Chondrocyte (in vitro differentiated cells): ENCODE results near the gene SNX25. TPM values are rescaled to one million over a fixed set of nuclear protein-coding genes. Genes with fewer than 3 reads are reported as not detected.
A peak's percentile ranks its signal among the peaks of the same experiment; 100 is the strongest.
"Not testable (repeated sequence)": the region's sequence is repeated elsewhere in the genome, so short reads cannot be mapped to it uniquely, and the experiment has no call there.

ENCODE experiments used
- DNase-seq: peaks from one replicate; pipeline ENCODE4 v3.0.0; 2021; ENCODE audit warnings: mixed read lengths, low spot score
- H3K27ac Mint-ChIP-seq: one replicate; pipeline ENCODE4 v1.8.0; 2021; ENCODE audit warnings: mild to moderate bottlenecking, moderate library complexity, mixed read lengths; ENCODE audit not compliant: unreplicated experiment
- H3K27me3 Mint-ChIP-seq: 2 replicates; pipeline ENCODE4 v1.8.0; 2021; ENCODE audit warnings: low read depth, mixed read lengths
- H3K36me3 Mint-ChIP-seq: 2 replicates; pipeline ENCODE4 v1.8.0; 2021; ENCODE audit warnings: low read depth, mixed read lengths
- H3K4me1 Mint-ChIP-seq: 2 replicates; pipeline ENCODE4 v1.8.0; 2021; ENCODE audit warnings: low read depth, mild to moderate bottlenecking, mixed read lengths
- H3K4me3 Mint-ChIP-seq: one replicate; pipeline ENCODE4 v1.8.0; 2021; ENCODE audit warnings: mild to moderate bottlenecking, moderate library complexity, mixed read lengths; ENCODE audit not compliant: unreplicated experiment
- H3K9me3 Mint-ChIP-seq: 2 replicates; pipeline ENCODE4 v1.8.0; 2021; ENCODE audit warnings: low read depth, mixed read lengths
- total RNA-seq: library from RNA; stranded (reverse); gene quantifications from 3 replicates; pipeline ENCODE4 v1.2.1, GENCODE V29; 2021
- TF ChIP-seq, protein P1 (sequence below): fragments of 200-600 bp; sonication (generic); IDR thresholded peaks from 2 replicates; pipeline ENCODE4 v1.5.0; 2021; ENCODE audit warnings: antibody characterized with exemption, mild to moderate bottlenecking, moderate library complexity

Gene SNX25
- total RNA-seq, 1 donor from 2014 or later = 53.6 TPM

DNA sequence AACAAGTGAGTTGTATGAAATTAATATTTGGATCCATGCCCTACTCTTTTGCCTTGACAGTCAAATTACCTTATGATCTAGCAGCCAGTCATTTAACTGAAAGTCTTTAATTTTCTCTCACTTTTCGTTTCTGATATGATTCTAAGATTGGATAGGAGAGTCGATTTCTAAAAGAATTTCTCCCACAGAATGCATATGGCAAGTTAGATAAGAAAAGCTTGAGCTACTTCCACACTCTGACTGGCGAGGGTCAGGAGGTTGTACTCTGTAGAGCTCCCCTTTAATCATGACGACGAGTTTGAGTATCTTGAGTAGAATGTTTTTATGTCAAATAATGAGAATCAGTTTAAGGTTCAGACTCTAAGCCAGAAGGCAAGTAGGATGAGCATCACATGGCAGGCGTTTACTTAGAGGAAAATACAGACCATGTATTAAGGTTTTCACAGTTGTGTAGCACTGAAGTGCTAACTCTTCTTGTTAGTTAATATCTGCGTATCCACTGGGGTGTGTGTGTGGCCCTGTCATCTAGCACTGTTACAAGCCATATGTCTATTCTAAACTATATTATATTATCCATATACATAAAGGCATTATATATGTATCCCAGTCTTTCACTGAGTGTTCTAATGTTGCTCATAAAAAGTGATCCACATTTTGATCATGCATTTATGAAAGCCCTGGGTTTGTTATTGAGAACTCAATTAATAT lies 148.5 kb downstream of the SNX25 start:
- Mint-ChIP-seq H3K4me3 (no peak overlapping the region), H3K27ac (peak overlapping the region; percentile 96)
- TF ChIP-seq, protein P1, sequence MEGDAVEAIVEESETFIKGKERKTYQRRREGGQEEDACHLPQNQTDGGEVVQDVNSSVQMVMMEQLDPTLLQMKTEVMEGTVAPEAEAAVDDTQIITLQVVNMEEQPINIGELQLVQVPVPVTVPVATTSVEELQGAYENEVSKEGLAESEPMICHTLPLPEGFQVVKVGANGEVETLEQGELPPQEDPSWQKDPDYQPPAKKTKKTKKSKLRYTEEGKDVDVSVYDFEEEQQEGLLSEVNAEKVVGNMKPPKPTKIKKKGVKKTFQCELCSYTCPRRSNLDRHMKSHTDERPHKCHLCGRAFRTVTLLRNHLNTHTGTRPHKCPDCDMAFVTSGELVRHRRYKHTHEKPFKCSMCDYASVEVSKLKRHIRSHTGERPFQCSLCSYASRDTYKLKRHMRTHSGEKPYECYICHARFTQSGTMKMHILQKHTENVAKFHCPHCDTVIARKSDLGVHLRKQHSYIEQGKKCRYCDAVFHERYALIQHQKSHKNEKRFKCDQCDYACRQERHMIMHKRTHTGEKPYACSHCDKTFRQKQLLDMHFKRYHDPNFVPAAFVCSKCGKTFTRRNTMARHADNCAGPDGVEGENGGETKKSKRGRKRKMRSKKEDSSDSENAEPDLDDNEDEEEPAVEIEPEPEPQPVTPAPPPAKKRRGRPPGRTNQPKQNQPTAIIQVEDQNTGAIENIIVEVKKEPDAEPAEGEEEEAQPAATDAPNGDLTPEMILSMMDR = no peak

DNA sequence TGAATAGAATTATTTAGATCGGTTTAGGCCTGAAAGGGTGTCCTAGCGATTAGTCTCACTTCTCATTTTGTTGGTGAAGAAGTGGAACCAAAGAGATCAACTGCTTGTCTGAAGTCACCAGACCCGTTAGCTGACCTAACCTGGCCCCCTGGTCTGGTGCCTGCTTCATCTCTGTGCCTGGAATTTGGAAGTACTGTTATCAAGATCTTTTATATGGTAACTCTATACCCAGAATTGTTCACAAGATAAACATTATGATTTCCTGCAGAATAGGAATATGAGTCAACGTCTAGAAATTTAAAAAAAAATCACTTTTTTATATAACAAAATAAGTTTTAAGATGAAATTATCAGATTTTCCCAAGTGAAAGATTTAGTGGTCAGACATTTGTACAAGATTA lies 149.1 kb downstream of the SNX25 start:
- Mint-ChIP-seq H3K4me1 (peaks cover 78% of the 10 kb centered on the region), H3K27ac (peak overlapping the region; percentile 96), H3K4me3 (no peak overlapping the region), H3K27me3 (no peaks in the 10 kb centered on the region), H3K9me3 (no peaks in the 10 kb centered on the region), H3K36me3 (peaks cover 15% of the 10 kb centered on the region)
- TF ChIP-seq, protein P1 = no peak
- no peak for DNase-seq

More for the DNA sequence above, 148.5 kb downstream of the SNX25 start:
- no peaks in the 10 kb centered on the region for H3K9me3 Mint-ChIP-seq
- H3K4me1 Mint-ChIP-seq = peaks cover 72% of the 10 kb centered on the region
- H3K27me3 Mint-ChIP-seq = no peaks in the 10 kb centered on the region
- H3K36me3 Mint-ChIP-seq = peaks cover 17% of the 10 kb centered on the region
- no peak for DNase-seq

DNA sequence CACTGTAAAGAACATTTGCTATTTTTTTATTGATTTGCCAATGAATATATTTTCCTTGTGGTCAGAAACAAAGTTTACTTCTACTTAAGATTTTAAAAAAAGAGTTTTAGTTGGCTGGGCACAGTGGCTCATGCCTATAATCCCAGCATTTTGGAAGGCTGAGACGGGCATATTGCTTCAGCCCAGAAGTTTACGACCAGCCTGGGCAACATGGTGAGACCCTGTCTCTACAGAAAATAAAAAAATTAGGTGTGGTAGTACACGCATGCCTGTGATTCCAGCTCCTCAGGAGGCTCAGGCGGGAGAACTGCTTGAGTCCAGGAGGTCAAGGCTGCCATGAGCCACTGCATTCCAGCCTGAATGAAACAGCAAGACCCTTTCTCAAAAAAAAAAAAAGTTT lies 149.6 kb downstream of the SNX25 start:
- Mint-ChIP-seq H3K27ac (peak overlapping the region; percentile 96), H3K4me1 (peaks cover 81% of the 10 kb centered on the region), H3K4me3 (peak overlapping the region; percentile 22), H3K9me3 (no peaks in the 10 kb centered on the region), H3K36me3 (peaks cover 14% of the 10 kb centered on the region), H3K27me3 (no peaks in the 10 kb centered on the region)
- DNase-seq = no peak
- TF ChIP-seq, protein P1 = no peak

DNA sequence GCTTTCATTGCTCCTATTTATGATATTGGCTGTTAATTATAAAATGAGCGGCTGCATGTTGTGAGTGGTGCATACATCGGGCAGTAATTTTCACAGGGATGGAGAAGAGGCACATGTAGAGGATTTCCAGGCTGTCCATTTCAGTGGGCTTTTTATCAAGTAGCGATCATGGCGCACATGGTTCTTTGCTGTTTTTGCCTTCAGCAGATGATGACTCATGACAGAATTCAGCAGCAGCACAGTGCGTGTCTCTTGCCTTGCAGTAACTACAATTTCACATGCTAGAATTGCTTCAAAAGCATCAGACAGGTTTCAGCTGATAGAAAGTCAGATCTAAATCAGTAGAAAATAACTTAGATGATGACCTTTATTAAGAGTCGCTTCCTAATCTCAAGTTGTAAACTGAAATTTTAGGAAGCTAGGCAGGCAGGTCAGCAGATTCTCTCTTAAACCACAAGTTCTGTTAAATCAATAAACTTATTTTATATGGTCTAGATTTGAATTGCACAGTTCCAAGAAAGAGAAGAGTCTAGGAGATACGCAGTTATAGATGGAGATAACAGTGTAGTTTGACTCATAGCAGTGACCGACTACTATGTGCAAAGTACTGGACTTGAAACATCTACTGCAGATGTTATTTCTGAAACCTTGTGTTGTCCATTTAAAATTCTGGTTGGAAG lies 150.5 kb downstream of the SNX25 start:
- no peaks in the 10 kb centered on the region for H3K9me3 Mint-ChIP-seq
- H3K4me1 Mint-ChIP-seq = peaks cover 90% of the 10 kb centered on the region
- DNase-seq = no peak
- no peaks in the 10 kb centered on the region for H3K27me3 Mint-ChIP-seq
- H3K36me3 Mint-ChIP-seq = peaks cover 7% of the 10 kb centered on the region
- H3K27ac Mint-ChIP-seq = peak overlapping the region; percentile 96
- H3K4me3 Mint-ChIP-seq = peak overlapping the region; percentile 2
- TF ChIP-seq, protein P1 = no peak

DNA sequence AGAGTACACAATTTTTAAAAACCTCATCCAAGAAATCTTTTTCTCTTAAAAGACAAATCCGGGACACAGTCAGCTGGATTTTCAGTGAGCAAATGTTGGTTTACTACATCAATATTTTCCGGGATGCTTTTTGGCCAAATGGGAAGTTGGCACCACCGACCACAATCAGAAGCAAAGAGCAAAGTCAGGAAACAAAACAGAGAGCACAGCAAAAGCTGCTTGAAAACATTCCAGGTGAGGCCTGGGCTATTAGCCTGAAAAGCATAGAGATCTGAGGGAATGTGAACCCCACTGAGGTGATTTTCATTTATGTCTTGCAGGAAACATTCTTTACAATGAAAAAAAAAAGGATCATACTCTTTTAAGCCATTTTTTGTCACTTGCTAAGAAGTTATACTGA lies 152.5 kb downstream of the SNX25 start:
- TF ChIP-seq, protein P1 = no peak
- Mint-ChIP-seq H3K36me3 (peaks cover 12% of the 10 kb centered on the region), H3K27me3 (no peaks in the 10 kb centered on the region), H3K27ac (peak overlapping the region; percentile 68), H3K4me1 (peaks cover 75% of the 10 kb centered on the region), H3K4me3 (no peak overlapping the region), H3K9me3 (no peaks in the 10 kb centered on the region)
- DNase-seq = no peak

DNA sequence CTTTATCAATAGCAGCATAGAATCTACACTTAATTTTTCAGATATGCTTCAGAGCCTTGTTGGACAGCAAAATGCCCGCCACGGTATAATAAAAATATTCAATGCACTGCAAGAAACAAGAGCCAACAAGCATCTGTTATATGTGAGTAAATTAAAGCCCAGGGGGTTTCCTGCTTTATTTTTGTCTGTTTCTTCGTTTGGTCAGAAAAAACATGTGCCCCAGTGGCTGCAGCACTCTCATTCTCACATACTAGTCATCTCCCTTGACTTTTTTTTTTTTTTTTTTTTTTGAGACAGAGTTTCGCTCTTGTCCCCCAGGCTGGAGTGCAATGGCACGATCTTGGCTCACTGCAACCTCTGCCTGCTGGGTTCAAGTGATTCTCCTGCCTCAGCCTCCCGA lies 153.2 kb downstream of the SNX25 start:
- not testable (repeated sequence) for DNase-seq, H3K27me3 Mint-ChIP-seq, H3K9me3 Mint-ChIP-seq
- peaks cover 12% of the 10 kb centered on the region for H3K36me3 Mint-ChIP-seq
- H3K4me1 Mint-ChIP-seq = peaks cover 68% of the 10 kb centered on the region
- peak overlapping the region; percentile 4 for H3K4me3 Mint-ChIP-seq
- H3K27ac Mint-ChIP-seq = peak overlapping the region; percentile 86
